Activated T-cell treated with anti-CD3 and anti-CD28 coated beads, Interleukin-2, amount 50 U/mL, for 72 hours (primary cell): ENCODE results near the gene MAGI2. TPM values are rescaled to one million over a fixed set of nuclear protein-coding genes. Genes with fewer than 3 reads are reported as not detected.

Source experiments
- ATAC-seq, 2 donors: fragments of 150-1000 bp; cut with Tn5 transposase; replicated peaks in 1 of 2; 2 replicates each; pipeline ENCODE4 v1.10.0; 2021; ENCODE audit warnings: moderate library complexity in 2 of 2, mild to moderate bottlenecking in 1 of 2
- DNase-seq, 2 donors: peaks; one replicate each; pipeline ENCODE4 v3.0.0; 2021 to 2022; ENCODE audit warnings: mixed read lengths in 1 of 2
- H3K27ac Mint-ChIP-seq: one replicate; pipeline ENCODE4 v1.8.0; 2022; ENCODE audit warnings: mild to moderate bottlenecking, moderate library complexity, mixed read lengths
- H3K27me3 Mint-ChIP-seq: one replicate; pipeline ENCODE4 v1.8.0; 2022; ENCODE audit warnings: low read depth, mixed read lengths
- H3K36me3 Mint-ChIP-seq, 2 donors: one replicate each; pipeline ENCODE4 v1.8.0; 2022; ENCODE audit warnings: mixed read lengths in 2 of 2, mild to moderate bottlenecking in 1 of 2; ENCODE audit not compliant: insufficient read depth in 2 of 2
- H3K4me1 Mint-ChIP-seq: one replicate; pipeline ENCODE4 v1.8.0; 2022; ENCODE audit warnings: low read depth, mixed read lengths
- H3K4me3 Mint-ChIP-seq, 2 donors: one replicate each; pipeline ENCODE4 v1.8.0; 2022; ENCODE audit warnings: mild to moderate bottlenecking in 2 of 2, mixed read lengths in 2 of 2, moderate library complexity in 2 of 2
- H3K9me3 Mint-ChIP-seq, 2 donors: one replicate each; pipeline ENCODE4 v1.8.0; 2022; ENCODE audit warnings: mixed read lengths in 2 of 2
- total RNA-seq, 2 donors: library from RNA; stranded (reverse); gene quantifications; one replicate each; pipeline ENCODE4 v1.2.3, GENCODE V29; 2022

Gene MAGI2
- total RNA-seq, 2 donors from 2014 or later: 0.31 to 0.44 TPM

DNA sequence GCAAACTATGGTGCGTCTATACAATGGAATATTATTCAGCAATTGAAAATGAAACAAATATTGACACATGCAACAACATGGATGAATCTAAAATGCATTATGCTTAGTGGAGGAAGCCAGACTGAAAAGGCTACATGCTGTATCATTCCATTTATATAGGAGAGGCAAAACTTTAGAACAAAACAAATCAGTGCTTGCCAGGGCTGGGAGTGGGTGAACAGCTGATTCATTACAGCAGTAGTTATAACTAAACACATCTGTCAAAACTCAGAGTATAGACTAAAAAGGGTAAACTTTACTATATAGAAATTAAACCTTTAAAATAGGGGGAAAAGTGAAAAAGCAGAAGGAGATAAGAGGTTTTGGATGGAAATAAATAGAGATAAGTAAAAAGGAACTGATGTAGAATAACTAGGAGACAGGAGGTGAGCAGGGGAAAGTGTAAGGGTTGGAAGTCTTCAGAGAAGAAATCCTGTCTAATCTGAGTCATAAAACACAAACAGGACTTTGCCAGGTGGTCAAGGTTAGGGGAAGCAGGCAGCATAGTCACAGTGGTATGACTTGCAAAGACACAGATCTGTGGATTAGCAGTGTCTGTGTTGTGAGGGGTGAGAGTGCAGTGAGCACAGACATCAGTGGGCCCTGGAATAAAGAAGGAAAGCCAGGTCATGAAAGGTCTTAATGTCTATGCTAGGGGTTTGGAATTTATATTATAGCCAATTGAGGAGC lies 1305.1 kb downstream of the MAGI2 start:
- H3K27me3 Mint-ChIP-seq: no peaks in the 10 kb centered on the region
- no peak overlapping the region for H3K27ac Mint-ChIP-seq
- H3K4me1 Mint-ChIP-seq: no peaks in the 10 kb centered on the region
- H3K36me3 Mint-ChIP-seq: no peaks in the 10 kb centered on the region
- no peak overlapping the region for H3K4me3 Mint-ChIP-seq
- H3K9me3 Mint-ChIP-seq: peaks cover 0 to 1% of the 10 kb centered on the region in 2 donors
- DNase-seq: no peak
- no peak for ATAC-seq

DNA sequence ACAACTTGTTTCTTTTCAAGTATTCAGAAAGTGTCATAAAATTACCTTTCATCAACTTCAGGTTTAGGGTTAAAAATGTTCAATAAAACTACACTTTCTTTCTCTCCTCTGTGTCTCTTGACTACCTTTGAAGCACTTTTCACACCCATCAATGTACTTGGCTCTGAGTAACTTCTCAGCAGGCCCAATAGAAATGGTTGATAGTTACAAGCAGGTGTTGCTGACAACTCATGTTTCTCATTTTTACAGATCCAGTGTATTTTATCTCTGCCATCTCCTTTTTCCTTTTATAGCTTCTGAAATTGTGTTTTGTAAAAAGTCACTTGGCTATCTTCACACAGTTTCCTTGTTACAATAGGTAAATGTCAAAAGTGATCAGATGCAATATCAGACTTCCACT lies 1306.9 kb downstream of the MAGI2 start:
- no peaks in the 10 kb centered on the region for H3K36me3 Mint-ChIP-seq
- H3K27ac Mint-ChIP-seq: no peak overlapping the region
- ATAC-seq (no peak), DNase-seq (no peak)
- H3K4me1 Mint-ChIP-seq: no peaks in the 10 kb centered on the region
- peaks cover 0 to 1% of the 10 kb centered on the region in 2 donors for H3K9me3 Mint-ChIP-seq
- no peaks in the 10 kb centered on the region for H3K27me3 Mint-ChIP-seq
- no peak overlapping the region for H3K4me3 Mint-ChIP-seq

DNA sequence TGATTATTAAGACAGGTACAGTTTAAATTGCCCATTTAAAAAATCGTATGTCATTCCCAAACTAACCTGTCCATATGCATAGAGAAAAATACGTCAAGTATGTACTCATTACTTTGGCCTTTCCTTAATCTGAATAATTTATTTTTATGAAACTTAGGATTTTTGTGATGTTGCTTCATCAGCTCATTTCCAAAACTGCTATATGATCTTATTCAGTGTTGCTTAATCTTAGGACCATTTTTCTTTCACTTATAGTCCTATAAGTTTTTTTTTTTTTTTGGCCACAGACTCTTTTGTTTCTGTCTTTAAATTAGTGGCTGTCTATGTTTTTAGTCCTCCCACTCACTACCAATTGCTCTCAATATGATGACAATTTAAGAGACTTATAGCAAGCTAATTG lies 1309.8 kb downstream of the MAGI2 start:
- Mint-ChIP-seq H3K4me3 (no peak overlapping the region), H3K9me3 (peaks cover 0 to 1% of the 10 kb centered on the region in 2 donors), H3K36me3 (no peaks in the 10 kb centered on the region), H3K27ac (no peak overlapping the region), H3K4me1 (no peaks in the 10 kb centered on the region), H3K27me3 (peaks cover 7% of the 10 kb centered on the region)
- DNase-seq (no peak), ATAC-seq (no peak)

- no peak overlapping the region for H3K27ac Mint-ChIP-seq
- no peak for DNase-seq
- no peaks in the 10 kb centered on the region for H3K9me3 Mint-ChIP-seq
- no peak for ATAC-seq
- H3K36me3 Mint-ChIP-seq: no peaks in the 10 kb centered on the region
- no peaks in the 10 kb centered on the region for H3K4me1 Mint-ChIP-seq
- no peak overlapping the region for H3K4me3 Mint-ChIP-seq
- H3K27me3 Mint-ChIP-seq: peaks cover 7% of the 10 kb centered on the region
Observed at GRCh38 chr7:78141522-78142281, 1311.8 kb downstream of the MAGI2 start.

GRCh38 chr7:78140109-78140508 lies 1313.4 kb downstream of the MAGI2 start:
- Mint-ChIP-seq H3K4me3 (no peak overlapping the region), H3K4me1 (no peaks in the 10 kb centered on the region), H3K27ac (no peak overlapping the region), H3K36me3 (no peaks in the 10 kb centered on the region), H3K9me3 (no peaks in the 10 kb centered on the region), H3K27me3 (peaks cover 7% of the 10 kb centered on the region)
- ATAC-seq (no peak), DNase-seq (no peak)

GRCh38 chr7:78139335-78139734 lies 1314.1 kb downstream of the MAGI2 start:
- no peak for ATAC-seq
- Mint-ChIP-seq H3K27ac (no peak overlapping the region), H3K27me3 (peaks cover 7% of the 10 kb centered on the region), H3K4me3 (no peak overlapping the region), H3K36me3 (no peaks in the 10 kb centered on the region), H3K9me3 (no peaks in the 10 kb centered on the region), H3K4me1 (no peaks in the 10 kb centered on the region)
- DNase-seq: no peak

DNA sequence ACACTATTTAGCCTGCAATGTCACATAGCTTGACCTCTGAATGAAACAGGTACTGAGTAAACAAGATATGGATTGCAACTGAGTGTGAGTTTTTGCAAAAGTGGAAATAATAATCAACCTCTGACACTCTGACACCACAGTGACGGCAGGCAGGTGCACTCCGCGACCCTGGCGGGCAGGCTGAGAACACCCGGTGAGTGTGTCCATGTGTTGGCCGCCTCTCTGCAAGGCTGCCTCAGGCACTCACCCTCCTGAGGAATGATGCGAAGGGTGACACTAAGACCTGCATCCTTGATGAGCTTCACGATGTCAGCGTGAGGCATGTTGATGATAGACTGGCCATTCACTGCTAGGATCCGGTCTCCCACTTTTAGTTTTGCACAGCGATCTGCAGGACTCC lies 1318.7 kb downstream of the MAGI2 start:
- Mint-ChIP-seq H3K9me3 (no peaks in the 10 kb centered on the region), H3K27ac (no peak overlapping the region), H3K4me1 (no peaks in the 10 kb centered on the region), H3K4me3 (no peak overlapping the region), H3K36me3 (no peaks in the 10 kb centered on the region), H3K27me3 (no peaks in the 10 kb centered on the region)
- ATAC-seq (no peak), DNase-seq (no peak)

DNA sequence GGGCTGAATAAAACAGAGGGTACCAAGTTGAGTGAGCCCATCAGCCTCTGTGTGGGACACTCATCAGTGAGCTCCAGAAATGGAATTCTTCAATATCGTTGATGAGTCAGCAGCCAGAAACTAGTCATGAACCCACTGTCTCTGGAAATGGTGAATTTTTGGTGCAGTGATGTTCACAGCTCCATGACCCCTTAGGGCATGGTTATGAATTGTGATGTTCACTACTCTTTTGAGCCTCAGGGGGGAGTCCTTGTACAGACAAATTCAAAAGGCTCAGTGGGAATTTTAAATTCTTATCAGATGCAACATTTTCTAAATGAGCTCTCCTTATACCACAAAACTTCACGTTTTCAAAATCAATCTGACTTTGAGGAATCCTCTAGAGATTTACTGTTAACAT lies 1319.2 kb downstream of the MAGI2 start:
- H3K4me3 Mint-ChIP-seq: no peak overlapping the region

GRCh38 chr7:78130446-78131215 lies 1322.8 kb downstream of the MAGI2 start:
- Mint-ChIP-seq H3K27ac (no peak overlapping the region), H3K4me1 (no peaks in the 10 kb centered on the region), H3K9me3 (no peaks in the 10 kb centered on the region), H3K4me3 (no peak overlapping the region), H3K27me3 (no peaks in the 10 kb centered on the region), H3K36me3 (no peaks in the 10 kb centered on the region)
- ATAC-seq (no peak), DNase-seq (no peak)

More for the DNA sequence above, 1319.2 kb downstream of the MAGI2 start:
- no peaks in the 10 kb centered on the region for H3K4me1 Mint-ChIP-seq
- peak in 1 of 2 donors; percentile 6 for DNase-seq
- no peaks in the 10 kb centered on the region for H3K9me3 Mint-ChIP-seq
- no peak overlapping the region for H3K27ac Mint-ChIP-seq
- H3K27me3 Mint-ChIP-seq: no peaks in the 10 kb centered on the region
- no peaks in the 10 kb centered on the region for H3K36me3 Mint-ChIP-seq
- ATAC-seq: no peak

DNA sequence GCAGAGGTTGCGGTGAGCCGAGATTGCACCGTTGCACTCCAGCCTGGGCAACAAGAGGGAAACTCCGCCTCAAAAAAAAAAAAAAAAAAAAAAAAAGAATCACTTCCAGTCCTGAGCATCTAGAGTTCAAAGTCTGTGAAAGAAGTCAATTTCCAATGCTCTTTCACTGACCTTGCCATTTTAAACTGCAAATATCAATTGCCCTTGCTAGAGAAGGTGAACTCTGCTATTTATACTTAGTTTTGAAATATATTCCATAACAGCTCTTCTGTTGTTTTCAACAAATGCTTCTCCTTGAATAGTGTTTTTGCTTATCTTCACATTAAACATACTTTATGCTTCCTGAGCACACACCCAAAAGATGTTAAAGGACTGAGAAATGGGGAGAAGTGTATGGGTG lies 1323.6 kb downstream of the MAGI2 start:
- no peaks in the 10 kb centered on the region for H3K9me3 Mint-ChIP-seq
- no peak overlapping the region for H3K27ac Mint-ChIP-seq
- no peaks in the 10 kb centered on the region for H3K4me1 Mint-ChIP-seq
- no peaks in the 10 kb centered on the region for H3K27me3 Mint-ChIP-seq
- H3K4me3 Mint-ChIP-seq: no peak overlapping the region
- DNase-seq (no peak), ATAC-seq (no peak)
- H3K36me3 Mint-ChIP-seq: no peaks in the 10 kb centered on the region

DNA sequence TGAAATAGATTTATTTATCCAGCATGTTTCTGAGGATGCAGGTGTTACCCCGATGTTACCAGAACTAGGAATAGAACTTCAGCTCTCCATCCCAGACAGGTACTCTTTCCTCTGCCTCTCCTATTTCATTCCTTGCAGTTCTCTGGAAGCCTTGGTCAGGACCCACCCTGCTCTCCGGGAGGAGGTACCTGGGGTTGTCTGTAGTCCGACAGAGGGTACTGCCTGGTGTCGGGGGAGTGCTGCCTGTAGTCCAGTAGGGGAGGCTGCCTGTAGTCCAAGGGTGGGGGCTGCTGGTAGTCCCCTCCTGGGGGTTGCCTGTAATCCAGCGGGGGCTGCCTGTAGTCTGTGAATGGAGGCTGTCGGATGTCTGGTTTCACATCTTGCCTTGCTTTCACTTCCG lies 1326.5 kb downstream of the MAGI2 start:
- Mint-ChIP-seq H3K9me3 (no peaks in the 10 kb centered on the region), H3K27me3 (no peaks in the 10 kb centered on the region), H3K4me3 (no peak overlapping the region), H3K4me1 (no peaks in the 10 kb centered on the region), H3K27ac (no peak overlapping the region), H3K36me3 (no peaks in the 10 kb centered on the region)
- DNase-seq (no peak), ATAC-seq (no peak)

DNA sequence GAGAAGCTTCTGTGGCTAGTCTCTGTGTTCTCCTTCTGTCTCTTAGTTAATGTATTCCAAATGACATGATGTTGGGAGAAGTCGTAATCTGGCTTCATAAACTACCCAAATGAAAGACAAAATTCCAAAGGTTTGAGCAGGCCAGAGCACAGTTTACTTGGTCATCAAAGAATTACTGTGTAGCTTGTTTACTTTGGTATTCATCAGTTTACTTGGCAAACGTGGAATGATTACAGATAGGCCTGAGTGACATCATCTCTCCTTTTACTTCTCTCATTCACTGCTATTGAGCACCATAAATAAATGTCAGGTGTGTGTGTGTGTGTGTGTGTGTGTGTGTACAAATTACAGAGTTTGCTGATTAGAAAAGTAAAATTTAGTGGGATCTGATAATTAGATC lies 1327.6 kb downstream of the MAGI2 start:
- ATAC-seq (no peak), DNase-seq (no peak)
- Mint-ChIP-seq H3K27me3 (no peaks in the 10 kb centered on the region), H3K27ac (no peak overlapping the region), H3K4me1 (no peaks in the 10 kb centered on the region), H3K4me3 (no peak overlapping the region), H3K36me3 (no peaks in the 10 kb centered on the region), H3K9me3 (no peaks in the 10 kb centered on the region)

GRCh38 chr7:78124216-78124615 lies 1329.3 kb downstream of the MAGI2 start:
- H3K4me3 Mint-ChIP-seq: no peak overlapping the region
- ATAC-seq: no peak
- H3K27me3 Mint-ChIP-seq: no peaks in the 10 kb centered on the region
- no peak overlapping the region for H3K27ac Mint-ChIP-seq
- H3K4me1 Mint-ChIP-seq: no peaks in the 10 kb centered on the region
- no peak for DNase-seq
- H3K36me3 Mint-ChIP-seq: no peaks in the 10 kb centered on the region
- no peaks in the 10 kb centered on the region for H3K9me3 Mint-ChIP-seq
